ENCODE measurements around the gene TUBGCP3.
"Not testable (repeated sequence)": the region's sequence is repeated elsewhere in the genome, so short reads cannot be mapped to it uniquely, and the experiment has no call there.

The TUBGCP3 gene

DNA sequence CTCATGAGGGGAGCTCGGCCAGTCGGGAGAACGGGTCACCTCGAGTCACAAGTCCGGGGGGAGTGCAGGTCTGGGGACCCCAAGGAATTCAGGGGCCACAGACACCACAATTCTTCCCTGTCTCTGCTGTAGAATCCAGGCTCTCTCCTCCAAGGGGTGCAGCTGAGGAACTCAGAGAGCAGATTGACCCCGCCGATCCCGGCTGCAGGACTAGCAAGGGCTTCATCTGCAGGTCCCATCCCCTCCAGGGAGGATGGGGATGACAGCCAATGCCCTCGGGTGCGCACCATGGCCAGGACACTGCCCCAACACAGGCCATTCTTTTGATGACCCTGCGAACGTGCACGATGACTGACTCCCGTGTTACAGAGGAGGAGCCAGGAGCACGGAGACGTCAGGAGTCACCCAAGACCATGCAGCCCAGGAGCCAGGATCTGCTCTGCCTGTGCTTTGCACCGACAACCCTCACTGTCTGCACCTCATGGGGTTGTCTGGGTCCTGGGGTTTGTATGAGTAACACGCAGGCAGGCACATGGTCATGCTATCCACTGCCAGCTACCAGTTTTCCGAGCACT is 48.5 kb upstream of the TUBGCP3 start:
- Histone ChIP-seq H3K4me3 (ENCODE audit: insufficient read depth, low read length, poor library complexity, severe bottlenecking) (no peak overlapping the region), H3K4me2 (ENCODE audit: low read depth, low read length, poor library complexity, severe bottlenecking) (no peak overlapping the region), H2AFZ (ENCODE audit: low read depth, low read length, severe bottlenecking) (no peak overlapping the region), H3F3A (ENCODE audit: insufficient read depth) (no peaks in the 10 kb centered on the region), H3K9ac (ENCODE audit: low read length) (no peak overlapping the region), H3K79me2 (ENCODE audit: insufficient read depth, low read length) (no peaks in the 10 kb centered on the region), H3K9me3 (ENCODE audit: insufficient read depth, low read length) (no peaks in the 10 kb centered on the region), H4K20me1 (ENCODE audit: low read depth, low read length) (no peaks in the 10 kb centered on the region), H3K36me3 (ENCODE audit: low read length) (no peaks in the 10 kb centered on the region), H3K27me3 (ENCODE audit: low read length) (no peaks in the 10 kb centered on the region), H3K9me2 (replicated peaks; ENCODE audit: insufficient read depth, low read length) (no peaks in the 10 kb centered on the region), H3K27ac (ENCODE audit: low read depth, low read length) (no peak overlapping the region)
- no peak for TF ChIP-seq EZH2phosphoT487 (conservative IDR thresholded peaks at IDR 0.05; ENCODE audit: low read length)
- TF ChIP-seq, protein P1, sequence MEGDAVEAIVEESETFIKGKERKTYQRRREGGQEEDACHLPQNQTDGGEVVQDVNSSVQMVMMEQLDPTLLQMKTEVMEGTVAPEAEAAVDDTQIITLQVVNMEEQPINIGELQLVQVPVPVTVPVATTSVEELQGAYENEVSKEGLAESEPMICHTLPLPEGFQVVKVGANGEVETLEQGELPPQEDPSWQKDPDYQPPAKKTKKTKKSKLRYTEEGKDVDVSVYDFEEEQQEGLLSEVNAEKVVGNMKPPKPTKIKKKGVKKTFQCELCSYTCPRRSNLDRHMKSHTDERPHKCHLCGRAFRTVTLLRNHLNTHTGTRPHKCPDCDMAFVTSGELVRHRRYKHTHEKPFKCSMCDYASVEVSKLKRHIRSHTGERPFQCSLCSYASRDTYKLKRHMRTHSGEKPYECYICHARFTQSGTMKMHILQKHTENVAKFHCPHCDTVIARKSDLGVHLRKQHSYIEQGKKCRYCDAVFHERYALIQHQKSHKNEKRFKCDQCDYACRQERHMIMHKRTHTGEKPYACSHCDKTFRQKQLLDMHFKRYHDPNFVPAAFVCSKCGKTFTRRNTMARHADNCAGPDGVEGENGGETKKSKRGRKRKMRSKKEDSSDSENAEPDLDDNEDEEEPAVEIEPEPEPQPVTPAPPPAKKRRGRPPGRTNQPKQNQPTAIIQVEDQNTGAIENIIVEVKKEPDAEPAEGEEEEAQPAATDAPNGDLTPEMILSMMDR (IDR thresholded peaks at IDR 0.05; ENCODE audit: insufficient read depth, low read length, poor library complexity, severe bottlenecking): no peak

DNA sequence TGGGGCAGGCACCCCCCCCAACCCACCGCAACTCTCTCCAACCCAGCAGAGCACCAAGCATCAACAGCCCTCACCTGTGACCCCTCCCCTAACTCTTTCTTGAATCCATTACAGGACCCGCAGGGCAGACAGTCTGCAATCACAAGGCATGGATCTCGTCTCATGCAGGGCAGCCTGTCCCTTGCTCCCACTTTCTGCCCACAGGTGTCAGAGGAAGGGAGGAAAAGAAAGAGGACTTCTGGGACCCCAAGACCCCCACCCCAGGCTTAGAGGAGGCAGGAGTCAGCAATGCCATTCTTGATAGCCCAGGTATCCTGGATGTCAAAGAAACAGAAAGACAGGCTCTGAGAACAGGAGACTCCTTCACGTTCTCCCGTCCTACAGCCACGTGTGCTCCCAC is 47.4 kb upstream of the TUBGCP3 start:
- Histone ChIP-seq H3K9ac (ENCODE audit: low read length) (no peak overlapping the region), H3K4me2 (ENCODE audit: low read depth, low read length, poor library complexity, severe bottlenecking) (no peak overlapping the region), H3K36me3 (ENCODE audit: low read length) (no peaks in the 10 kb centered on the region), H3K27me3 (ENCODE audit: low read length) (no peaks in the 10 kb centered on the region), H3K79me2 (ENCODE audit: insufficient read depth, low read length) (no peaks in the 10 kb centered on the region), H3F3A (ENCODE audit: insufficient read depth) (no peaks in the 10 kb centered on the region), H3K27ac (ENCODE audit: low read depth, low read length) (no peak overlapping the region), H3K4me3 (ENCODE audit: insufficient read depth, low read length, poor library complexity, severe bottlenecking) (no peak overlapping the region), H3K9me3 (ENCODE audit: insufficient read depth, low read length) (no peaks in the 10 kb centered on the region), H3K9me2 (replicated peaks; ENCODE audit: insufficient read depth, low read length) (no peaks in the 10 kb centered on the region), H4K20me1 (ENCODE audit: low read depth, low read length) (no peaks in the 10 kb centered on the region), H2AFZ (ENCODE audit: low read depth, low read length, severe bottlenecking) (no peak overlapping the region)
- TF ChIP-seq, protein P1 (IDR thresholded peaks at IDR 0.05; ENCODE audit: insufficient read depth, low read length, poor library complexity, severe bottlenecking): no peak
- TF ChIP-seq EZH2phosphoT487 (conservative IDR thresholded peaks at IDR 0.05; ENCODE audit: low read length): no peak

- no peaks in the 10 kb centered on the region for H3K9me2 ChIP-seq (replicated peaks; ENCODE audit: insufficient read depth, low read length)
- no peaks in the 10 kb centered on the region for H3K36me3 ChIP-seq (ENCODE audit: low read length)
- no peak for TF ChIP-seq EZH2phosphoT487 (conservative IDR thresholded peaks at IDR 0.05; ENCODE audit: low read length)
- TF ChIP-seq, protein P1 (IDR thresholded peaks at IDR 0.05; ENCODE audit: insufficient read depth, low read length, poor library complexity, severe bottlenecking): no peak
- no peaks in the 10 kb centered on the region for H3K79me2 ChIP-seq (ENCODE audit: insufficient read depth, low read length)
- H3K27me3 ChIP-seq (ENCODE audit: low read length): no peaks in the 10 kb centered on the region
- no peak overlapping the region for H3K4me2 ChIP-seq (ENCODE audit: low read depth, low read length, poor library complexity, severe bottlenecking)
- no peaks in the 10 kb centered on the region for H3K9me3 ChIP-seq (ENCODE audit: insufficient read depth, low read length)
- no peaks in the 10 kb centered on the region for H3F3A ChIP-seq (ENCODE audit: insufficient read depth)
- H3K9ac ChIP-seq (ENCODE audit: low read length): no peak overlapping the region
- H3K27ac ChIP-seq (ENCODE audit: low read depth, low read length): no peak overlapping the region
- no peak overlapping the region for H3K4me3 ChIP-seq (ENCODE audit: insufficient read depth, low read length, poor library complexity, severe bottlenecking)
- H2AFZ ChIP-seq (ENCODE audit: low read depth, low read length, severe bottlenecking): no peak overlapping the region
- H4K20me1 ChIP-seq (ENCODE audit: low read depth, low read length): no peaks in the 10 kb centered on the region
Observed at GRCh38 chr13:112634102-112634501, 46.1 kb upstream of the TUBGCP3 start.

- not testable (repeated sequence) for H3K36me3 ChIP-seq (ENCODE audit: low read length); H3F3A ChIP-seq (ENCODE audit: insufficient read depth); H3K9me2 ChIP-seq (replicated peaks; ENCODE audit: insufficient read depth, low read length); H4K20me1 ChIP-seq (ENCODE audit: low read depth, low read length); H3K4me3 ChIP-seq (ENCODE audit: insufficient read depth, low read length, poor library complexity, severe bottlenecking); H3K27ac ChIP-seq (ENCODE audit: low read depth, low read length); H3K9me3 ChIP-seq (ENCODE audit: insufficient read depth, low read length); H2AFZ ChIP-seq (ENCODE audit: low read depth, low read length, severe bottlenecking); H3K9ac ChIP-seq (ENCODE audit: low read length); H3K27me3 ChIP-seq (ENCODE audit: low read length); H3K79me2 ChIP-seq (ENCODE audit: insufficient read depth, low read length); H3K4me2 ChIP-seq (ENCODE audit: low read depth, low read length, poor library complexity, severe bottlenecking)
Observed at GRCh38 chr13:112630226-112630625, 42.3 kb upstream of the TUBGCP3 start.

Measured in SU-DHL-6 (cell line).